Measurements from ENCODE around the gene SUPT20H. TPM values are rescaled to one million over a fixed set of nuclear protein-coding genes. Genes with fewer than 3 reads are reported as not detected.

The SUPT20H gene
- total RNA-seq, 6 experiments from 2014 or later = 46.5 to 55.4 (median 50.2) TPM

DNA sequence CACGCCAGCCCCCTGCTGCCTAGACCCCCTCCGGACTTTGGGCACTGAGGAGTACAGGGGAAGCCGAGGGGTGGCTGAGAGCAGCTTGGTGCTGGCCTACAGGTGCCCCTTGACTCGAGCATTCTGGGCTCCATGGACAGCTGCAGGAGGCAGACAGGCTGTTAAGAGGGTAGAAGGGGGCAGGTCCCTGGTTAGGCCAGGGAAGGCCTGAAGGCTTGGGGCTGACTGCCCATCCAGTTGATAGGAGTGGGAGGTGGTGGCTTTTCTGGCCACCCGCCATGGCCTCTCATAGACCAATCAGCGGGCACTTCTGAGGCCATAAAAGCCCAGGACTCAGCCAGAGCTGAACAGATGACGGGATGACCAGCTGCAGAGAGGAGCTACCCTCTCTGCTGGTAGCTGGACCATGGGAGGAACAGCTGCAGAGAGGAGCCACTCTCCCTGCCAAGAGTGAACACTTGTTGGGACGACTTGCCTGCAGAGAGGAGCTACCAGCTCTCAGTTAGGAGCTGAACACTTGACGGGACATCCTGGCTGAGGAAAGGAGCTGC is 10.7 kb upstream of the SUPT20H start:
- Mint-ChIP-seq H3K27ac (no peak overlapping the region), H3K4me3 (no peak overlapping the region), H3K27me3 (ENCODE audit: insufficient read depth) (no peaks in the 10 kb centered on the region), H3K4me1 (ENCODE audit: low read depth) (peaks cover 7% of the 10 kb centered on the region), H3K9me3 (no peaks in the 10 kb centered on the region), H3K36me3 (ENCODE audit: low read depth) (no peaks in the 10 kb centered on the region)
- TF ChIP-seq, protein P1, sequence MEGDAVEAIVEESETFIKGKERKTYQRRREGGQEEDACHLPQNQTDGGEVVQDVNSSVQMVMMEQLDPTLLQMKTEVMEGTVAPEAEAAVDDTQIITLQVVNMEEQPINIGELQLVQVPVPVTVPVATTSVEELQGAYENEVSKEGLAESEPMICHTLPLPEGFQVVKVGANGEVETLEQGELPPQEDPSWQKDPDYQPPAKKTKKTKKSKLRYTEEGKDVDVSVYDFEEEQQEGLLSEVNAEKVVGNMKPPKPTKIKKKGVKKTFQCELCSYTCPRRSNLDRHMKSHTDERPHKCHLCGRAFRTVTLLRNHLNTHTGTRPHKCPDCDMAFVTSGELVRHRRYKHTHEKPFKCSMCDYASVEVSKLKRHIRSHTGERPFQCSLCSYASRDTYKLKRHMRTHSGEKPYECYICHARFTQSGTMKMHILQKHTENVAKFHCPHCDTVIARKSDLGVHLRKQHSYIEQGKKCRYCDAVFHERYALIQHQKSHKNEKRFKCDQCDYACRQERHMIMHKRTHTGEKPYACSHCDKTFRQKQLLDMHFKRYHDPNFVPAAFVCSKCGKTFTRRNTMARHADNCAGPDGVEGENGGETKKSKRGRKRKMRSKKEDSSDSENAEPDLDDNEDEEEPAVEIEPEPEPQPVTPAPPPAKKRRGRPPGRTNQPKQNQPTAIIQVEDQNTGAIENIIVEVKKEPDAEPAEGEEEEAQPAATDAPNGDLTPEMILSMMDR (IDR thresholded peaks at IDR 0.05) = no peak
- no peak for DNase-seq

DNA sequence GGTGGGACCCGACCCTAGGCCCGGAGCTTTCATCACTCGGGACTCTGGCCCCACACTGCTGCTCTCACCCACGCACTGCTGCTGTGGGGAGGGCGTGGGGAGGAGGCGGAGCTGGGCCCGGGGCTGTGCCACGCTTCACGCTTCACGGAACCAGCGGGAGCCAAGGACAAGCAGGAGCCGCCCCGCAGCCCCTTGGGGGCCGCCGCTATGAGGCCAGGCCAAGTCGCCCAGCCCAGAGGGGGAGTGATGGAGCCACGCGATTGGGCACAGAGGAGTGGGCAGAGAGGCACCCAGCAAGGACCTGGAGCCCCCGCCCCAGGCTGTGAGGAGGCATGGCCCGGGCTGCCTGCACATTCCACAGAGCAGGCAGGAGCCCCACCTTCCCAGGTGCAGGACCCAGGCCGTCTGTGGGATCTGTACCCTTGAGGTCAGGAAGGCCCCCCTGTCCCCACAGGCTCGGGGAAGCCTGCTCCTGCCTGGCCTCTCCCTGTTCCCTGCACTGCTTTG is 10.2 kb upstream of the SUPT20H start:
- Mint-ChIP-seq H3K4me1 (ENCODE audit: low read depth) (peaks cover 7% of the 10 kb centered on the region), H3K9me3 (no peaks in the 10 kb centered on the region), H3K27me3 (ENCODE audit: insufficient read depth) (no peaks in the 10 kb centered on the region), H3K4me3 (no peak overlapping the region), H3K36me3 (ENCODE audit: low read depth) (no peaks in the 10 kb centered on the region), H3K27ac (no peak overlapping the region)
- no peak for DNase-seq
- TF ChIP-seq, protein P1 (IDR thresholded peaks at IDR 0.05) = no peak

DNA sequence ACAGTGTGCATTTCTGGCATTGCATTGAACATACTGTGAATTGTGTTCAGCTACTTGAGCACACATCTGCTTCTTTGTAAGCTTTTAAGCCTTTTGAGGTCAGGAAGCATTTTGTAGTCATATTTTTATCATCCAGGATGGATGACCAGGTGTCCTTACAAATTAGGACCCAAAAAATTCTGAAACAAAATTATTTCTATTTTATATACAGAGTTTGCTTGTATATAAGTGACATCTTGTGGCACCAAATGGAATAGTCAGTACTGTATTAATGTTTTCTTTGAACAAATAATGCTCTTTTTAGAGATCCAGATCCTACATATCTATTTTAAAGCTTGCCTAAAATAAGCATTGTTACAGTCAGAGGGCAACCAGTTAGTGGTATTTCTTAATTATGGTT is 9.5 kb upstream of the SUPT20H start:
- Mint-ChIP-seq H3K36me3 (ENCODE audit: low read depth) (no peaks in the 10 kb centered on the region), H3K4me1 (ENCODE audit: low read depth) (peaks cover 7% of the 10 kb centered on the region), H3K9me3 (no peaks in the 10 kb centered on the region), H3K27me3 (ENCODE audit: insufficient read depth) (no peaks in the 10 kb centered on the region), H3K4me3 (no peak overlapping the region), H3K27ac (no peak overlapping the region)
- DNase-seq = peak; percentile 4
- TF ChIP-seq, protein P1 (IDR thresholded peaks at IDR 0.05) = peak; percentile 73

DNA sequence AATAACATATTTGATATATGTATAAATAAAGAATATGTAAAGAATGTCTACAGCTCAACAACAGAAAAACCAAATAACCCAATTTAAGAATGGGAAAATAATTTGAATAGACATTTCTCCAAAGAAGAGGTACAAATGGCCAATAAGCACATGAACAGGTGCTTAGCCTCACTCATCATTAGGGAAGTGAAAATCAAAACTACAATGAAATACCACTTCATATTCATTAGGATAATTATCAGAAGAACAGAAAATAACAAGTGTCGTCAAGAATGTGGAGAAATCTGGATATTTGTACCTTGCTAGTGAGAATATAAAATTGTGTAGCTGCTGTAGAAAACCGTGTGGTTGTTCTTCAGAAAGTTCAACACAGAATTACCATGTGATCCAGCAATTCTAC is 8.4 kb upstream of the SUPT20H start:
- TF ChIP-seq, protein P1 (IDR thresholded peaks at IDR 0.05) = no peak
- Mint-ChIP-seq H3K36me3 (ENCODE audit: low read depth) (no peaks in the 10 kb centered on the region), H3K9me3 (no peaks in the 10 kb centered on the region), H3K27me3 (ENCODE audit: insufficient read depth) (no peaks in the 10 kb centered on the region), H3K4me1 (ENCODE audit: low read depth) (peaks cover 7% of the 10 kb centered on the region), H3K27ac (no peak overlapping the region), H3K4me3 (no peak overlapping the region)
- DNase-seq = no peak

DNA sequence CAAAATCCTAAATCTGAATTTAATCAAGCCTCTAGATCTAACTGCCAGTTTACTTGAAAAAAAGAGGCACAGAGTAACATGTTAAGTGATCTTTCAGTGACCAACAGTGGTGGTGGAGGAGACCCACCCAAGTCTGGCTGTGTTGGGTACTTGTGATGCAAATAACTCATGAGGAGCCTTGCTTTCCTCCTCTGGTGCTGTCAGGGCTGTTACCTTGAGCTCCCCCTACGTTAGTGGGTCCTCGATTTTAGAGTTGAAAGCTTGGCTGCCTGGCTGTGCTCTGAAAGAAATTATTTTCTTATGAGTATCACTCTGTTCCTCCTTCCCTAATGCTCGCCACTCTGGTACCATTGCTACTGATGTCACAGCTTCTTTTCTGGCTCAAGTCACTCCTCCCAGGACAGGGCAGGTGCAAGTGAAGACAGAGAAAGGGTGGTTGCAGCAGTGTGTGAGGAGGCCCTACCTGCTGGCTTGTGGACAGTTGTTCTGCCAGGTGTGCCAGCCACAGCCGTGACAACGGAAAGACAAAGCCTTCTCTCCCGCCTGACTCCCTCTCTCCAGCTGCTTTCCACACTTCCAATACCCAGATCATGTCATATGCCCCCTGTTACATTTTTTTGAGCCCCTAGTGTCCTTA is 6.5 kb upstream of the SUPT20H start:
- no peaks in the 10 kb centered on the region for H3K27me3 Mint-ChIP-seq (ENCODE audit: insufficient read depth)
- DNase-seq = no peak
- no peaks in the 10 kb centered on the region for H3K9me3 Mint-ChIP-seq
- H3K4me1 Mint-ChIP-seq (ENCODE audit: low read depth) = no peaks in the 10 kb centered on the region; the same call in 1 of the 2 replicates
- H3K4me3 Mint-ChIP-seq = no peak overlapping the region
- H3K36me3 Mint-ChIP-seq (ENCODE audit: low read depth) = no peaks in the 10 kb centered on the region
- H3K27ac Mint-ChIP-seq = no peak overlapping the region
- TF ChIP-seq, protein P1 (IDR thresholded peaks at IDR 0.05) = no peak
